ENCODE results near the gene DLGAP4.

GRCh38 chr20:36352843-36353553, 46.9 kb downstream of the DLGAP4 start:
- TF ChIP-seq CTCF (IDR thresholded peaks at IDR 0.05) (no peak), ZFX (IDR thresholded peaks at IDR 0.05; ENCODE audit: borderline replicate concordance) (no peak)
